Ovary (tissue), 3 donors: ENCODE results near the gene SH3GL2.

Experiments
- EP300 ChIP-seq: sonication (generic); formaldehyde crosslinking; IDR thresholded peaks from one replicate; pipeline ENCODE4 v1.6.1; 2017; ENCODE audit warnings: antibody characterized with exemption
- POLR2A ChIP-seq: fragments of 450-650 bp; IDR thresholded peaks from one replicate; pipeline ENCODE4 v1.6.1; 2017; ENCODE audit warnings: antibody characterized with exemption, mild to moderate bottlenecking, moderate library complexity
- TF ChIP-seq, protein P1 (sequence below), 3 donors: fragments of 450-650 bp in 2 of 3; fragments of 200-600 bp in 1 of 3; IDR thresholded peaks; one replicate each; pipeline versions ENCODE4 v1.5.1 to v1.8.0; 2016 to 2022; ENCODE audit warnings: antibody characterized with exemption in 3 of 3, mild to moderate bottlenecking in 1 of 3
- donor health status: DM: no; HTN: no; CAD: no.

DNA sequence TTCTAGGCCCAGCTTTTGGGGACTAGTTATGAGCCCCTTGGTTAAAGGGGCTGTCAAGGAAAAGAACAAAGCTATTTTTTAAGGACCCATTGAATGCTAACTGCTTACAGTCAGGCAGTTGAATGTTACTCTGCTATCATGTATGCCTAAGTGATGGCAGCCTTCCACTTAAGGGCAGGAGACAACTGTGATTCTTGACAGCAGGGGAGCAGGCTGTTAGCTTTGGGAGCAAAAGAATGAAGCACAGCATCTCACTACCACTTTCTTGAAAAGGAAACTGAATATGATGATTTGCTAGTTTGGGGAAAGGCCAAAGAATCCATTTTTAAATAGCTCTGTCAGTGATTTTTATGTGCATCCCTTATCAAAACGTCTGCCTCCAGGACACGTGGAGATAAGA is 221.6 kb downstream of the SH3GL2 start:
- TF ChIP-seq POLR2A = no peak
- TF ChIP-seq, protein P1, sequence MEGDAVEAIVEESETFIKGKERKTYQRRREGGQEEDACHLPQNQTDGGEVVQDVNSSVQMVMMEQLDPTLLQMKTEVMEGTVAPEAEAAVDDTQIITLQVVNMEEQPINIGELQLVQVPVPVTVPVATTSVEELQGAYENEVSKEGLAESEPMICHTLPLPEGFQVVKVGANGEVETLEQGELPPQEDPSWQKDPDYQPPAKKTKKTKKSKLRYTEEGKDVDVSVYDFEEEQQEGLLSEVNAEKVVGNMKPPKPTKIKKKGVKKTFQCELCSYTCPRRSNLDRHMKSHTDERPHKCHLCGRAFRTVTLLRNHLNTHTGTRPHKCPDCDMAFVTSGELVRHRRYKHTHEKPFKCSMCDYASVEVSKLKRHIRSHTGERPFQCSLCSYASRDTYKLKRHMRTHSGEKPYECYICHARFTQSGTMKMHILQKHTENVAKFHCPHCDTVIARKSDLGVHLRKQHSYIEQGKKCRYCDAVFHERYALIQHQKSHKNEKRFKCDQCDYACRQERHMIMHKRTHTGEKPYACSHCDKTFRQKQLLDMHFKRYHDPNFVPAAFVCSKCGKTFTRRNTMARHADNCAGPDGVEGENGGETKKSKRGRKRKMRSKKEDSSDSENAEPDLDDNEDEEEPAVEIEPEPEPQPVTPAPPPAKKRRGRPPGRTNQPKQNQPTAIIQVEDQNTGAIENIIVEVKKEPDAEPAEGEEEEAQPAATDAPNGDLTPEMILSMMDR (IDR thresholded peaks at IDR 0.05) = no peak
- TF ChIP-seq EP300 = no peak
